Memory B cell (primary cell): ENCODE results near the gene CEACAM6.
"Not testable (repeated sequence)": the region's sequence is repeated elsewhere in the genome, so short reads cannot be mapped to it uniquely, and the experiment has no call there.

Experiments
- ATAC-seq: fragments of 150-1000 bp; cut with Tn5 transposase; 2 replicates; pipeline ENCODE4 v1.10.0; 2021; ENCODE audit warnings: low read depth, mild to moderate bottlenecking, moderate library complexity
- DNase-seq, 2 donors: peaks; one replicate each; pipeline ENCODE4 v3.0.0; 2022; ENCODE audit warnings: low spot score in 2 of 2
- H3K27ac Mint-ChIP-seq: one replicate; pipeline ENCODE4 v1.8.0; 2022; ENCODE audit warnings: mild to moderate bottlenecking, moderate library complexity, mixed read lengths
- H3K27me3 Mint-ChIP-seq: one replicate; pipeline ENCODE4 v1.8.0; 2022; ENCODE audit warnings: mixed read lengths
- H3K36me3 Mint-ChIP-seq: one replicate; pipeline ENCODE4 v1.8.0; 2022; ENCODE audit warnings: mild to moderate bottlenecking, mixed read lengths
- H3K4me1 Mint-ChIP-seq: one replicate; pipeline ENCODE4 v1.8.0; 2022; ENCODE audit warnings: mixed read lengths
- H3K4me3 Mint-ChIP-seq: one replicate; pipeline ENCODE4 v1.8.0; 2022; ENCODE audit warnings: mild to moderate bottlenecking, moderate library complexity, mixed read lengths
- H3K9me3 Mint-ChIP-seq: one replicate; pipeline ENCODE4 v1.8.0; 2022; ENCODE audit warnings: mixed read lengths

The CEACAM6 gene

DNA sequence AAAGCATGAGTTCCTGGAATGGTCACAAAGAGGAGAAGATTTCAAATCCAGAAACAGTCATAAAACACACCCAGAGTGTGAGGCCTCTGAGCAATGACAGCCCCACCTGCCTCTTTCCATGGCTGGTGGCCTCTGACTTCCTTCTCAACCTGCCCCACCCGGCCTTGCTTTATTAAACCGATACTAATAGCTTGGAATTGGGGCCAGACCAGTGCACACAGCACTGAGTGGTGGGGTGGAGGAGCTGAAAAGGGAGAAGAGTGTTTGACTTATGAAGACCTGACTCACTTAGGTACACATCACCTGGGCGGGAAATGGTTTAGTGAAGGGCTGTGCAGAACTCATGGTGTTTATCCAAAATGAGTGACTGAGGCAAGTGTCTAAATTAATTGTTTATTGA lies 20.7 kb upstream of the CEACAM6 start:
- H3K27me3 Mint-ChIP-seq: peaks cover 11% of the 10 kb centered on the region
- no peak for DNase-seq
- no peak overlapping the region for H3K4me3 Mint-ChIP-seq
- no peaks in the 10 kb centered on the region for H3K36me3 Mint-ChIP-seq
- no peak overlapping the region for H3K27ac Mint-ChIP-seq
- ATAC-seq: no peak
- no peaks in the 10 kb centered on the region for H3K9me3 Mint-ChIP-seq
- H3K4me1 Mint-ChIP-seq: no peaks in the 10 kb centered on the region

DNA sequence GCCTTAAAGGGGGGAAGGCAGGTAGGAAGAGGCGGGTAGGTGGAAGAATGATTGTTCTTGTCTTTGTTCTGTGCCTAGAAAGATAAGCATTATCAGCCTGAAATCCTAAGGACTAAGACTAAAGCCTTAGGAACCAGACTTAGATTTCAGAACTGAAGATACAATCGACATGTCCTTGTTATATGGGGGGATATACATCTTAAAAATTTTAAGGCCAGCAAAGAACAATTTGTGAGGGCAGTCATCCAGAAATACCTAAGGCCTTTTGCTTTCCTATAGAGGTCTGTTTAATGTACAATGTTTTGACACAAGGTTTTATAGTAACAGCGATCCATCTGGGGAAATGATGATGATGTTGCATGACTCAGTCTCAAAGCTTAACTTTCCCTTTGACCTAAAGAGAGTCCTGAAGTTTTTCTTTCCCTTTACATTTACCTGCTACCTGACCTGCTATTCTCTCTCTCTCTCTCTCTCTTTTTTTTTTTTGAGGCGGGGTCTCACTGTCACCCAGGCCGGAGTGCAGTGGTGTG lies 20.2 kb upstream of the CEACAM6 start:
- no peaks in the 10 kb centered on the region for H3K36me3 Mint-ChIP-seq
- H3K27me3 Mint-ChIP-seq: peaks cover 11% of the 10 kb centered on the region
- DNase-seq (no peak), ATAC-seq (no peak)
- H3K27ac Mint-ChIP-seq: no peak overlapping the region
- no peaks in the 10 kb centered on the region for H3K9me3 Mint-ChIP-seq
- H3K4me3 Mint-ChIP-seq: no peak overlapping the region
- H3K4me1 Mint-ChIP-seq: no peaks in the 10 kb centered on the region

DNA sequence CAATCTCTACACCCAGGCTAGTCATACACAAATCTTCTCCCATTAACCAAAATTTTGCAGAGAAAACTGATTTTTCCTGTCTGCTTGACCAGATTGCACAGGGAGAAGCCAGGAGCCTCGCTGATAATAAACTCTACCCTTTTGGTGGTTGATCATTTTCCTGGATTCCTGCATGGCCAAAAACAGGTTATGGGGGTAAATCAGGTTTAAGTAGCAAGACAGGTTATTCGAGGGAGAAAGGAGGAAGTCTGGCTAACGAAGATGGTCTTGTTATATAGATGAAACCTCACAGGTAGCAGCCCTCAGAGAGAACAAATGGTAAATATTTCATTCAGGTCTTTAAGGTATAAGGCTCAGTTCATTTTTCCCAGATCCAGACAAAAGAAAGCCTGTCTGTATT lies 16.0 kb upstream of the CEACAM6 start:
- no peak for ATAC-seq
- peaks cover 8% of the 10 kb centered on the region for H3K27me3 Mint-ChIP-seq

DNA sequence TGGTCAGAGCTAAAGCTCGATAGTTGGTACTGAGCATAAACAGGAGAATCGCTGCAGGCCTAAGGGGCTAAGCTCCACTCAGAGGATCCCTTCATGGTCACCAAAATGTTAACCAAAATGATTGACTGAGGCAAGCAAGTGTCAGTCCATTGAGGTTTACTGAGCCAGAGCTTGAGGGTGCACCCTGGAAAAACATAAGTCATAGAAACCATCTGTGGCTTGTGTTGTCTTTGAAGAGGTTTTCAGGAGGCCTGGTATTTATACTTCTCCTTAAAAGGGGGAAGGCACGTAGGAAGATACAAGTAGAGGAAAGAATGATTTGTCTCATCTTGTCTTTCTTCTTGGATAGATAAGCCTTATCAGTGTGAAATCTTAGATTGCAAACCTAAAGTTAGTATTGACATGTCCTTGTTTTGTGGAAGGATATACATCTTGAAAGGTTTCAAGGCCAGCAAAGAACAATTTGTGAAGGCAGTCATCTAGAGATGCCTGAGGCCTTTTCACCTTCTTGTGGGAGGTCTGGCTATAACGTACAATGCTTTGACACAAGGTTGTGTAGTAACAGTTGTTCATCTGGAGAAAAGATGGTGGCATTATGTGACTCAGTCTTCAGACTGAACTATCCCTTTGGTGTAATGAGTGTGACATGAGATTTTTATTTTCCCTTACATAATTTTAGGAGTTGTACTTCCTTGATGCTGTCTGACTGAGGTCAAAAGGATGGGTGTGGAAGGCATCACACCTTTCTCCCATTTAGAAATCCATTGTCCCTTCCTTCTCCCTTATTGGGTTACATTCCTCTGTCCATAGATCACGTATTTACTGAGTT lies 14.7 kb upstream of the CEACAM6 start:
- Mint-ChIP-seq H3K4me1 (no peaks in the 10 kb centered on the region), H3K27ac (no peak overlapping the region), H3K9me3 (no peaks in the 10 kb centered on the region), H3K4me3 (no peak overlapping the region), H3K36me3 (no peaks in the 10 kb centered on the region), H3K27me3 (peaks cover 16% of the 10 kb centered on the region)
- DNase-seq: no peak
- ATAC-seq: no peak

More for the DNA sequence above, 16.0 kb upstream of the CEACAM6 start:
- DNase-seq: no peak
- Mint-ChIP-seq H3K36me3 (no peaks in the 10 kb centered on the region), H3K9me3 (no peaks in the 10 kb centered on the region), H3K27ac (no peak overlapping the region), H3K4me1 (no peaks in the 10 kb centered on the region), H3K4me3 (no peak overlapping the region)

DNA sequence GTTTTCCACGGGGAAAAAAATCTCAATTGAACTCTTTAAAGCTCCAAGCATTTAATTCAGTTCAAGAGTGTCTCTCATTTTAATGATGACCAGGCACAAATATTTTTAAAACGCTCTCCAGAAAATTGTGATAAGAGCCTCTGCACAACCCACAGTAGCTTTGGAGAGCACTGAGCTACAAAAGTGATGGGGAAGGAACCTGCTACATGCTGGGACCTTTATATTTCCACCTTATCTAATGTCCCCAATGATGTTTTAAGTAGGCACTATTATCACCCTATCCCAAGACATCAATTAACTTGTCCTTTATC lies 14.1 kb upstream of the CEACAM6 start:
- H3K4me1 Mint-ChIP-seq: peaks cover 4% of the 10 kb centered on the region
- no peak overlapping the region for H3K27ac Mint-ChIP-seq
- H3K27me3 Mint-ChIP-seq: peaks cover 20% of the 10 kb centered on the region
- no peak overlapping the region for H3K4me3 Mint-ChIP-seq
- no peak for ATAC-seq
- no peaks in the 10 kb centered on the region for H3K36me3 Mint-ChIP-seq
- no peaks in the 10 kb centered on the region for H3K9me3 Mint-ChIP-seq
- no peak for DNase-seq

DNA sequence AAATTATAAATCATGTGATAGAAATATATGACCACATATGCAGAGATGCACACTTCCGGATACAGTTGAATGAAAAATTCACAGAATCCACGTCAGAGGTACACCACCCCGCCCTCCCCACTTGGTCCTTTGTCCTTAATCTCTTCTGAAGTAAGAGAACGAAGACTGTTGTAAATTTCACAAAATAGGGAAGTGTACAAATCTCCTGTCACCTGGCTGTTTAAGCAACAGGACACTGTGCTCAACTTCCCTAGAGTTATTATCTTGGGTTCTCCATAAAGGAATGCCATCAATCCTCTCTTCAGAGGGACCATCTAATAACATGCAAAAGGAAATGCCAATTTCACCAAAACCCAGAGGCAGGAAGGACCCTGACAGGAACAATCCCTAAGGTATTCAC lies 10.5 kb upstream of the CEACAM6 start:
- no peak overlapping the region for H3K27ac Mint-ChIP-seq
- no peak overlapping the region for H3K4me3 Mint-ChIP-seq

DNA sequence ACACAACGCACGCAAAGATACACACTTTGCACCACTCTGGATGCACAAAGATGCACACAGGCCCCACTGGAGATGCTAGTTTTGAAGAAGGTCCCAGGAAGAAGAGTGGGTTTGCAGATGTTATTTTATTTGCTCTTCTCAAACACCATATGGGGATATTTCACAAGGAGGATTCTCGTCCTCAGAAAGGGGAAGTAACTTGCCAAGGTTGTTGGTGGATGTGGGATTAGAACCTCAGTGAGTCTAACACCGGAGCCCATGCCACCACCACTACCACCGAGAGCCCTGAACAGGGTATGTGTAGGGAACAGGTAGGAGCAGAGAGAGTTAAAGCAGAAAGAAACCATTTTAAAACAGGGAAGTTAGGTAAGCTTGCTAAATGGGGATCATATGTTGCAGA lies 9.6 kb upstream of the CEACAM6 start:
- H3K27ac Mint-ChIP-seq: no peak overlapping the region

More for the DNA sequence above, 10.5 kb upstream of the CEACAM6 start:
- Mint-ChIP-seq H3K9me3 (no peaks in the 10 kb centered on the region), H3K36me3 (no peaks in the 10 kb centered on the region), H3K4me1 (peaks cover 4% of the 10 kb centered on the region), H3K27me3 (peaks cover 25% of the 10 kb centered on the region)
- ATAC-seq: peak; percentile 57
- DNase-seq: no peak

DNA sequence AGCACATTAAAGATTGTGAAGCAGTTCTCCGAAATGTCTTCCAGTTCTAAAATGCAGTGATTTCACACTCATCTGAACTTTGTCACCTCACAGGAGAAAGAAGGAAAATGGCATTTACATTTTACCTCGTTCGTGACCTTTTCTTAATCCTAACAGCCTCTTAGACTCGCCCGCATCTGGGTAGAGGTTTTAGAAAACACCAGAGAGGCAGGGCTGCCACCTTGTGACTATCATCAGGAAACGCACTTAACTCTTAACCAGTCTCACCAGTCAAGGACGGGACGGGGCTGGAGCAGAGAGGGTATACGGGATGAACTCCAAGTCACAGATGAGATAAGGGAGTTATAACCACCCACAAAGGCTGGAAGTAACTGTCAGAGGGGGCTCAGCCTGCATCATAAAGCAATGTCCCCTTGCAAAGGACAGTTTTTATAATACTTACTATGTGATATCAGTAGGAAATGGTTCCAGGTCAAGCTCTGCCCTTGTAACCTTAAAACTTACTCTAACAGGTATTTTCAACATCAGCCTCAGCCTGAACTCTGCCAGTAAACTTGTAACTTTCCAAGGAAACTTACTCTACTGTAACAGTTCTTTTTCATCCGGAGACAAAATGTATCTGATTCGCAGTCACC lies 8.6 kb upstream of the CEACAM6 start:
- H3K9me3 Mint-ChIP-seq: no peaks in the 10 kb centered on the region
- peaks cover 6% of the 10 kb centered on the region for H3K4me1 Mint-ChIP-seq
- H3K27ac Mint-ChIP-seq: no peak overlapping the region
- H3K36me3 Mint-ChIP-seq: no peaks in the 10 kb centered on the region
- H3K27me3 Mint-ChIP-seq: peaks cover 22% of the 10 kb centered on the region
- no peak overlapping the region for H3K4me3 Mint-ChIP-seq
- peak in 1 of 2 donors; percentile 9 for DNase-seq
- ATAC-seq: peak; percentile 69

More for the DNA sequence above, 9.6 kb upstream of the CEACAM6 start:
- Mint-ChIP-seq H3K9me3 (no peaks in the 10 kb centered on the region), H3K27me3 (peaks cover 25% of the 10 kb centered on the region), H3K4me3 (no peak overlapping the region), H3K36me3 (no peaks in the 10 kb centered on the region), H3K4me1 (peaks cover 6% of the 10 kb centered on the region)
- DNase-seq: no peak
- no peak for ATAC-seq

DNA sequence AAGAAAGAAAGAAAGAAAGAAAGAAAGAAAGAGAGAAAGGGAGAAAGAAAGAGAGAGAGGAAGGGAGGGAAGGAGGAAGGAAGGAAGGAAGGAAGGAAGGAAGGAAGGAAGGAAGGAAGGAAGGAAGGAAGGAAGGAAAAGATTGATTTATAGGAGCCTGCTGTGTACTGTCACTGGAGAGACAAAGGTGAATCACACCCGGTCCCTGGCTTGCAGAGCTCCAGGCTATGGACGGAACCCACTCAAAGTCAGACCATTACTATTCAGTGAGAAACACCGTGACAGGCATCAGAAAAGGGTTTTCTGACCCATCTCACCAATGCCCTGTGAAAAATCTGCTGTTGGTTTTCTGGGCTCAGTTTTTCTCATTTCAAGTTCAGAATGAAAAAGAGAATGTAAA lies 7.3 kb upstream of the CEACAM6 start:
- ATAC-seq (no peak), DNase-seq (no peak)
- H3K4me1 Mint-ChIP-seq: peaks cover 6% of the 10 kb centered on the region
- H3K27ac Mint-ChIP-seq: no peak overlapping the region
- H3K9me3 Mint-ChIP-seq: no peaks in the 10 kb centered on the region
- H3K27me3 Mint-ChIP-seq: peaks cover 24% of the 10 kb centered on the region
- no peak overlapping the region for H3K4me3 Mint-ChIP-seq
- H3K36me3 Mint-ChIP-seq: no peaks in the 10 kb centered on the region

DNA sequence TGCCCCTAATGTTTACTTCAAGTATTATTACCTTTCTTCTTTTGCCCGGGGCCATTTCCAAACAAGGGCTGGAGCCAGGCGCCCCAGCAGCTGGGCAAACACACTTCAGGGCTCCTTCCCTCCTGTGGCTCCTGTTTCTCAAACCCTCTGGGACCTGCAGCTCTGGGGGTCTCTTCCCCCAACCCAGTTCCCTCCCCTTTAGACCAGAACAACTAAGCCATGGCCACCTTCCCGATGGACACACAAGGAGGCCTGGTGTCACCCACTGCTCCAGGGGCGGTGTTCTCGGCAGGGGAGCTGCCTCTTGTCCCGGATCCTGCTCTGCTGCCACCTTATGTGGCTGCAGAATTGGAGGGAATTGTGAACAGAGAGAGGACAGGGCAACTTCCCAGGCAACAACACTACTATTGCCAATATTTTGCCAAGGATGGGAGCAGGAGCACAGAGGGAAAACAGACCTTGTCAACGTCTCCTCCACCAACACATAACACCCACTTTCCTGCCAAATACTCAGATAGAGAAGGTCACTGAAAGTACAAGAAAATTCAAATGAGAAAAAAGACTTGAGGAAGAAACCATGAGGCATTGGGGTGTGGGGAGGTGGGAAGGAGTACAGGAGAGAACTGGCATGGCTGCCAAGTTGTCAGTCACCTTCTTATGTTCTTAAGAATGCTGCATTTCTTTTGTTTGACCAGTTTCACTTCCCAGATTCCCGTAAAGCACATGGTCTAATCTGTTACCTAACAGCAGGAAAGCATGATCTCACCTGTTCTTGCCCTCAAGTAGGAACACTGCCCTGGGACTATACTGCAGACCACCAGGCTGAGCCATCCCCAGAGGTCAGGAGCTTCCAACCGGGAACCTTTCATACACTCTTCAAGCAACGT lies 4.8 kb upstream of the CEACAM6 start:
- H3K9me3 Mint-ChIP-seq, H3K4me1 Mint-ChIP-seq, H3K27ac Mint-ChIP-seq, DNase-seq, H3K4me3 Mint-ChIP-seq, H3K36me3 Mint-ChIP-seq, ATAC-seq: not testable (repeated sequence)
- peaks cover 22% of the 10 kb centered on the region for H3K27me3 Mint-ChIP-seq

DNA sequence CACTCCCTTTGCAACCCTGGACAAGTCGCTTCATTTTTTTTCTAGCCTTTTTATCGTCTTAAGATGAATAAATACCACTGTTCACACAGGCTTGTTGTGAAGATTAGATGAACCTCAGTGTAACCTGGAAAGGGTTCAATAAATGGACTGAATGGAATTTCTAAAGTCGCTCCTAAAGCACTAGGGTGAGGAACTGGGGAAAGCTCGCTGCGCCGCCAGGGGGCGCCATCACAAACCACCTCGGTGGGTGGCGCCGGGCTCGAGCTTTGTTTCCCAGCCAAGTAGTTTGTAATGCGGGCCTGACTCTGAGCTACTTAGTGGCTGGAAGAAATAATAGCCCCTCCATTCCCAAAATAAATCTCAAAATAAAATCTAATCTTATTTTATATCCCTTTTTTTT lies 2.2 kb upstream of the CEACAM6 start:
- Mint-ChIP-seq H3K36me3 (no peaks in the 10 kb centered on the region), H3K9me3 (no peaks in the 10 kb centered on the region), H3K27ac (no peak overlapping the region), H3K27me3 (peaks cover 12% of the 10 kb centered on the region), H3K4me3 (no peak overlapping the region), H3K4me1 (peaks cover 5% of the 10 kb centered on the region)
- peak; percentile 64 to 65 for DNase-seq
- peak; percentile 76 for ATAC-seq

DNA sequence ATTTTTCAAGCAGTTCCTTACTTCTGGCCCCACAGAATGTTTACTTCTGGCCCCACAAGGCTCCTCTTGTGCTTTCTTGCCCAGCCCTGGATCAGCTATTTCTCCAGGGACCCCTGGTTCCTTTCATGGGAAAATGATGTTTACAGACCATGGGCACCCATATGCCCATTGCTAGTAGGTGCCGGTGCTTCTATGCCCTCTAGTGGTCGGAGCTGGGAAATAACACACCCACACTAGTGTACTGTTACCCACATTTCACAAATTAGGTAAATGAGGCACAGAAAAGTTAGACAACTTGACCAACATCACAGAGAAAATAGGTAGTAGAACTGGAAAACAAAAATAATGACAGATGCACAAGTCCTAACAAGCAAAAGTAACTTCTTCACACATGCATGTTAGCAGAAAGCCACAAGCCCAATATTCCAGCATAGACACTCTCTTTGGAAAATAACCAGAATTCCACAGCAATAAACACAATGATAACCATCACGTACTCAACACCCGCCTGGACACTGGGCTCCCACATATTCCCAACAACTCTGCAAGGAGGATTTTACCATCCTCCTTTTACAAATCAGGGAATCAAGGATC lies 1.3 kb upstream of the CEACAM6 start:
- peaks cover 5% of the 10 kb centered on the region for H3K4me1 Mint-ChIP-seq
- peak; percentile 64 to 69 for DNase-seq
- no peaks in the 10 kb centered on the region for H3K36me3 Mint-ChIP-seq
- no peak overlapping the region for H3K4me3 Mint-ChIP-seq
- H3K27me3 Mint-ChIP-seq: peaks cover 13% of the 10 kb centered on the region
- H3K9me3 Mint-ChIP-seq: no peaks in the 10 kb centered on the region
- peak; percentile 90 for ATAC-seq
- no peak overlapping the region for H3K27ac Mint-ChIP-seq

DNA sequence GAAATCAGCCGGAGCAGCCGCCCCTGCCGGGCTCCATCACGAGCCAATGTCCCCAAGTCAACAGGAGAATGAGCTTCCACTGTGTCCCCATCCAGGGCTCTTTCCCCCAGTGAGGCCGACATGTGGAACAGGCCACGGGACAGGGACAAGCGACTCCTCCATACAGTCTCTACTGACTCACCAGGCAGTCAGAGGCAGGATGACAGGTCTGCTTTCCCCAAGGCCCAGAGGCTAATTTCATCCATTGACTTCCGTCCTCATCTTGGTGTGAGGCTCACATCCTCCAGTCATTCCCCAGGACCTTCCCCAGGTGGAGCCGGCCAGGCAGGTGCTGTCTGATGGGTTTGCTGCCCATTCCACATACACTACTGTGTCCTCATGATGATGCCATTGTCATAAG lies 3.5 kb downstream of the CEACAM6 start:
- Mint-ChIP-seq H3K36me3 (no peaks in the 10 kb centered on the region), H3K4me3 (no peak overlapping the region), H3K9me3 (no peaks in the 10 kb centered on the region), H3K27me3 (peaks cover 22% of the 10 kb centered on the region), H3K27ac (no peak overlapping the region), H3K4me1 (peaks cover 2% of the 10 kb centered on the region)
- DNase-seq (no peak), ATAC-seq (no peak)

DNA sequence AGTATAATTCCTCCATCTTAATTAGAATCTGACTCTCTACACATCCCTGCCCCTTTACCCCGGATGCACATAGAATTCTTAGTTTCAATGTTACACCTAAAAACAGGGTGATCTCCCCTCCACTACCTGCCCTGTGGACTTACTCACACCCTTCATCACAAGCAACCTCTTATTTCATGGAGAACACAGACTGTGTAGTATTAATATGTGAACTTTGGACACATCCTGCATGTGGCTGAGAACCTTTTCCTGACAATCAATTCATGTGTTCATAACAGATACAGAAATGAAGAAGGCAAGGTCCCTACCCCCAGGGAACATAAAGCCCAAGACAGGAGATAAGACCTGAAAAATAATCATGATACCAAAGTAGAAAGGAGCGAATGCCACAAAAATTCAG lies 11.8 kb downstream of the CEACAM6 start:
- H3K36me3 Mint-ChIP-seq: no peaks in the 10 kb centered on the region
- H3K27me3 Mint-ChIP-seq: peaks cover 17% of the 10 kb centered on the region
- no peaks in the 10 kb centered on the region for H3K9me3 Mint-ChIP-seq
- DNase-seq (no peak), ATAC-seq (no peak)
- no peaks in the 10 kb centered on the region for H3K4me1 Mint-ChIP-seq
- H3K4me3 Mint-ChIP-seq: no peak overlapping the region
- H3K27ac Mint-ChIP-seq: no peak overlapping the region
